NT2/D1 (cell line): Measurements from ENCODE around the gene EXOC2.

ENCODE experiments used
- SUZ12 ChIP-seq: IDR thresholded peaks from 2 replicates; pipeline ENCODE4 v1.6.1; 2011; ENCODE audit not compliant: insufficient read length, insufficient read depth; ENCODE audit errors: extremely low read depth
- YY1 ChIP-seq: IDR thresholded peaks from 2 replicates; pipeline ENCODE4 v1.6.1; 2011; ENCODE audit not compliant: insufficient read length, insufficient read depth

GRCh38 chr6:722608-723007 is 29.7 kb upstream of the EXOC2 start:
- TF ChIP-seq YY1 (no peak), SUZ12 (no peak)
